ENCODE measurements around the gene IMPG2.

GRCh38 chr3:101266566-101266965 is 53.8 kb downstream of the IMPG2 start:
- TF ChIP-seq EZH2 (IDR thresholded peaks at IDR 0.05; ENCODE audit: low read length, unreplicated experiment) = no peak
- TF ChIP-seq, protein P1, sequence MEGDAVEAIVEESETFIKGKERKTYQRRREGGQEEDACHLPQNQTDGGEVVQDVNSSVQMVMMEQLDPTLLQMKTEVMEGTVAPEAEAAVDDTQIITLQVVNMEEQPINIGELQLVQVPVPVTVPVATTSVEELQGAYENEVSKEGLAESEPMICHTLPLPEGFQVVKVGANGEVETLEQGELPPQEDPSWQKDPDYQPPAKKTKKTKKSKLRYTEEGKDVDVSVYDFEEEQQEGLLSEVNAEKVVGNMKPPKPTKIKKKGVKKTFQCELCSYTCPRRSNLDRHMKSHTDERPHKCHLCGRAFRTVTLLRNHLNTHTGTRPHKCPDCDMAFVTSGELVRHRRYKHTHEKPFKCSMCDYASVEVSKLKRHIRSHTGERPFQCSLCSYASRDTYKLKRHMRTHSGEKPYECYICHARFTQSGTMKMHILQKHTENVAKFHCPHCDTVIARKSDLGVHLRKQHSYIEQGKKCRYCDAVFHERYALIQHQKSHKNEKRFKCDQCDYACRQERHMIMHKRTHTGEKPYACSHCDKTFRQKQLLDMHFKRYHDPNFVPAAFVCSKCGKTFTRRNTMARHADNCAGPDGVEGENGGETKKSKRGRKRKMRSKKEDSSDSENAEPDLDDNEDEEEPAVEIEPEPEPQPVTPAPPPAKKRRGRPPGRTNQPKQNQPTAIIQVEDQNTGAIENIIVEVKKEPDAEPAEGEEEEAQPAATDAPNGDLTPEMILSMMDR (conservative IDR thresholded peaks at IDR 0.05; ENCODE audit: low read depth, low read length) = no peak
